HG02938 (cell line): ENCODE data around the gene RASL11B.

Experiments used
- ATAC-seq: cut with Tn5 transposase; IDR thresholded peaks from one replicate; pipeline ENCODE4 v1.9.1; 2021; ENCODE audit warnings: mild to moderate bottlenecking, moderate library complexity; ENCODE audit not compliant: unreplicated experiment

Gene RASL11B

DNA sequence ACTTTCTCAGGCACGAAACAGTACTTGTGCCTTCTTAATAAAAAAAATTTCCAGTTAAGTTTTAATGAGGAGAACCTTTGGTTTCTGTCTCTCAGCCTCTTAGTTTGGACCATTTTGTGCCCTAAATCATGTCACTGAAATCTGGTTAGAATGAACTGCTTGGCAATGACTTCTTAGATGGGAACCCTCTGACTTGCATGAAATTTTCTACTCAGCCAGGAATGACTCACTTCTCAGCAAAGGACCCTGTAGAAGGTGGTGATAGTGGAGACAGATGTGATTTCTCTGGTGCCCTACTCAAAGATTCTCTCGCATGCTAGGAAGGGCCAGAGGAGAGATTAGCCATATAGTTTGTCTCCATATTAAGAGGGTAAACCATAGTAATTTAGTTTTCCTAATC is 50.5 kb downstream of the RASL11B start:
- ATAC-seq = no peak

DNA sequence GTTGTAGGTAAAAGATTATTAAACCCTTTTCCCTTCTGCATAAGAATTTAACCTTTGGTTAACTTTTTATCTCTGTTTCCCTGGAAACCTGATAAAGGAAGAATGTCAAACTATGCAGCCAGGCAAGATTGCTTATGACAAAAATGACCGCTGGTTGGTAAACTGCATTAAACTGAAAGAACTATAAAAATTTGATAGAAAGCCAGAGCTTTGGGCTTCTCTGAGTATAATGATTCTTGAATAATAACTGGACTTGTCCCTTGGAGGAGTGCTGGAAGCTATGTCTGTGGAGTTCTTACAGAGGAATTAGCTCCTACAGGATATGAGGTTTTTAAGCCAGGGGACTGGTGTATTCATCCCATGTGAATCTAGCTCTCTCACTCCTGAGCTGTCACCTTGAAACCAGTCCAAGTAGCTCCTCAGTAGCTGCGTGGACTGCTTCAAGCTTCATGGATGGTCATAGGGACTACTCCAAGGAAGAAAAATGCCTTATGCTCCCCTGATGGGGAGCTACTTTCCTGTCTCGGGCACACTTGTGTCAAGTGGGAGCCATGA is 52.0 kb downstream of the RASL11B start:
- no peak for ATAC-seq

GRCh38 chr4:52915191-52915590 is 53.1 kb downstream of the RASL11B start:
- ATAC-seq = no peak

GRCh38 chr4:52915730-52916300 is 53.7 kb downstream of the RASL11B start:
- no peak for ATAC-seq
